Activated CD4-positive, CD25-positive, alpha-beta regulatory T cell treated with anti-CD3 and anti-CD28 coated beads, Interleukin-2, amount 50 U/mL, for 72 hours (primary cell): ENCODE measurements around the gene NAPSA.
A peak's percentile ranks its signal among the peaks of the same experiment; 100 is the strongest.
"Not testable (repeated sequence)": the region's sequence is repeated elsewhere in the genome, so short reads cannot be mapped to it uniquely, and the experiment has no call there.

Experiments used
- DNase-seq: peaks from one replicate; pipeline ENCODE4 v3.0.0; 2021

NAPSA gene

DNA sequence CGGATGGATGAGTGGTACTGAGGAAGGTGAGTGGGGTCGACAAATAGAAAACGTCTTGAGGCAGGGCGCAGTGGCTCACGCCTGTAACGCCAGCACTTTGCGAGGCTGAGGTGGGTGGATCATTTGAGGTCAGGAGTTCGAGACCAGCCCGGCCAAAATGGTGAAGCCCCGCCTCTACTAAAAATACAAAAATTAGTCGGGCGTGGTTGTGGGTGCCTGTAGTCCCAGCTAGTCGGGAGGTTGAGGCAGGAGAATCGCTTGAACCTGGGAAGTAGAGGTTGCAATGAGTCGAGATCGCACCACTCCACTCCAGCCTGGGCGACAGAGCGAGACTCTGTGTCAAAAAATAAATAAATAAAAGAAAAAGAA, 35.5 kb downstream of the NAPSA start:
- not testable (repeated sequence) for DNase-seq

DNA sequence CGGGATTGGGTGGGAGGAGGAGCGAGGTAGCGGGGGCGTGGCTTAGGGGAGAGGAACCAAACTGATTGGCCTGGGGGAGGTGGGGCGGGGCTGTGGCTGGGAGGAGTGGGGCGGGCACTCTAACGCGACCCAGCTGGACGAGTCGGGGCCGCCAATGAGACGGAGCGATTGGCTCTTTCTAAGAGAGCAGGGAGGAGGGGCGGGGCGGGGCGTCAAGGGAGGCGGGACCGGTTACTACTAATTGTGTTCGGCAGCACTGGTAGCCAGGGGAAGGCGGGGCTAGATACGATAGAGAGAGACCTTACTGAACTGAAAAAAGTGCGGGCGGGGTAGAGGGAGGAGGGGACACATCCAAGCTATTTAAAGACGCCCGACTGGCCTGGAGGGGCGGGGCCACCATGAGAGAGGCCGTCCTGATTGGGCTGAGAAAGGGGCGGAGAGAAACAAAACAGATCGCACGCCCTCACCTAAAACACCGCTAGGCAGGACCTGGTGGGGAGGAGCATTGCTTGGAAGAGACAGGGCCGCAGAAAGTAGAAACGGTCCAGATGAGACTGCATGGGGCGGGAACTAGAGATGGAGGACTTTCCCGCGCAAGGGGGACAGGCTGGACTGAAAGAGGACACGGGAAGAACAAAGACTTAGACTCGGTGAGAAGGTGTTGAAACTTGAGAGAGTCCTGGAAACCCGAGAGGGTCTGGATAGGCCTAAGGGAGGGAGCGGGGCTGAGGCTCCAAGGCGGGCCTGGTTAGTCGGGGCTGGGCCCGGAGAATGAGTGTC, 36.1 kb downstream of the NAPSA start, which contains the start of gene KCNC3:
KCNC3 (minus strand) TSS at position 232 of the 780 bp plus-strand sequence. CDS start 295 bp downstream, outside the sequence.
- DNase-seq = peak; percentile 96

DNA sequence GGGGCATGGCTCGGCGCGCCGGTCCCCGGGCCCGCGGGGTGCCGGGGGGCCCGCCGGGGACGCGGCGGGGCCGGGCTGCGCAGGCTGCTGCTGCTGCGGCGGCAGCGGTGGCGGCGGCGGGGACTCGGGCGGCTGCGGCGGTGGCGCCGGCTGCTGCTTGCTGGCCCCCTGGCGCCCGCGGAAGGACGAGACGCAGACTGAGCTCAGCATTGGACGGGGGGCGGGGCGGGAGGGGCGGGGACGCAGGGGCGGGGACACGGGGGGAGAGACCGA, 36.6 kb downstream of the NAPSA start:
- DNase-seq = no peak

DNA sequence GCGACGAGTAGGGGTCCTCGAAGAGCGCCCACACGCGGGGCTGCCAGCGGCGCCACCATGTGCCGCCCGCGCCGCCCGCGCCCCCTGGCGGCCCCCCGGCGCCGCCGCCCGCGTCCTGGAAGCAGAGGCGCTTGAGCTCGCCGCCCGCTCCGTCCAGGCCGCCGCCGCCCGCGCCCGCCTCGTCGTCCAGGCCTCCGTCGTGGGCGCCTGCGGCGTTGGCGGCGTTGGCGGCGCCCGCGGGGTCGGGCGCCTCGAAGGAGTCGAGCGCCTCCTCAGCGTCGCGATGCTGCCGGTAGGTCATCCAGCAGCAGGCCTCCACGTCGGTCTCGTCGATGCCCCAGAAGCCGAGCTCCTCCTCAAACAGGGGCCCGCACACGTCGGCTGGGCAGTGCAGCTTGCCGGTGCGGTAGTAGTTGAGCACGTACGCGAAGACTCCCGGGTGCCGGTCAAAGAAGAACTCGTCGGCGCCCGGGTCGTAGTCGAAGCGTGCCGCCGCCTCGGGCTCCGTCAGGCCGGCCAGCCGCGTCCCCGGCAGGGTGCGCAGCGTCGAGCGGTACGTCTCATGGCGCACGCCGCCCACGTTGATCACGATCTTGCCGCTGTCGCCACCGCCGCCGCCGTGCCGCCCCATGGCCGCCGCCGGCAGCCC, 37.1 kb downstream of the NAPSA start:
- peak; percentile 53 for DNase-seq

DNA sequence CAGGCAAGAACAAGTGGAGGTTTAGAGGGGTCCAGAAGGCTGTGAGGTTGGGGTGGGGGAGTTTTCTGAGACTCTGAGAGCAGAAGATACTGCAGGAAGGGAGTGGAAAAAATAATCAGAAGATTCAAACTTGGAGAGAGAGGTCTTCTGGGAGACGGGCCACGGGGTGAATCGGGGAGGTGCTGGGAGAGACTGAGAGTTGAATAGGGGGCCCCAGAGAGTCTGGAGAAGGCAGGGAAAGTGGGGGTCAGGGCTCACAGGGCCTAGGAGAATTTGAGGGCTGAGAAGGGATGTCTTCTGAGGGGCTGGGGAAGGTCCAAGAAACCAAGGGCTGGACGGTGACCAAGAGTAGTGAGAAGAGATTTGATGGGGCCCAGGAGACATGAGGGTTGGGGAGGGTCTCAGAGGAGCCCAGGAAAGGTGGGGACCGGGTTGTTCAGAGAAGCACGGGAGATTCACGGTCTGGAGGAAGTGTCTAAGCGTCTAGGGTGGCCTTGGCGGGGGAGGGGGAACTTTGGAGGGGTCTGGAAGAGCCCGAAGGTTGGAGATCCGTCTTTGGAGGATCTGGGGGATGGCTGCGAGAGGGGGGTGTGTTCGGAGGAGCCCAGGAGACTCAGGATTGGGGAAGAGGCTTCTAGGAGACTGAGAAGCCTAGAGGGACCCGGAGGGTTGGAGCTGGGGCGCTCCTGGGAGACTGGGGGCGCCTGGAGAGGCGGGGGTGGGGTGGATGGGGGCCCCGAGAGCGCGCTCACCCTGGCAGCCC, 37.8 kb downstream of the NAPSA start:
- DNase-seq = no peak

DNA sequence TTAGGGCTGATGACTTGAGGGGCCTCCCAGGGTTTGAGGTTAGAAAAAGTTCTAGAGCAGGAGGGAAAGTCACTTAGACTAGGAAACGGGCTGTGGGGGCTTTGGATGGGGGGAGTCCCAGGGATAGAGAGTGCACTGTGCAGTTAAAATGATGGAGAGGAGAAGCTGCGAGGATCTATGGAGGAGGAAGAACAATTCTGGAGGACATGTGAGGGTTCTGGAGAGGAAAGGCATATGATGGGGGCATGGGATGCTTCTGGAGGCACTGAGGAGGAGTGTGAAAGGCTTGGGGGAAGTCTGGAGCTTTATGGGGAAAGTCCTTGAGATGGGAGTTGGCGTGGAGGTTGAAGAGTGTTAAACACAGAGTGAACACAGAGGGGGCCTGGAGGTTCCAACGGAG, 38.4 kb downstream of the NAPSA start:
- no peak for DNase-seq

DNA sequence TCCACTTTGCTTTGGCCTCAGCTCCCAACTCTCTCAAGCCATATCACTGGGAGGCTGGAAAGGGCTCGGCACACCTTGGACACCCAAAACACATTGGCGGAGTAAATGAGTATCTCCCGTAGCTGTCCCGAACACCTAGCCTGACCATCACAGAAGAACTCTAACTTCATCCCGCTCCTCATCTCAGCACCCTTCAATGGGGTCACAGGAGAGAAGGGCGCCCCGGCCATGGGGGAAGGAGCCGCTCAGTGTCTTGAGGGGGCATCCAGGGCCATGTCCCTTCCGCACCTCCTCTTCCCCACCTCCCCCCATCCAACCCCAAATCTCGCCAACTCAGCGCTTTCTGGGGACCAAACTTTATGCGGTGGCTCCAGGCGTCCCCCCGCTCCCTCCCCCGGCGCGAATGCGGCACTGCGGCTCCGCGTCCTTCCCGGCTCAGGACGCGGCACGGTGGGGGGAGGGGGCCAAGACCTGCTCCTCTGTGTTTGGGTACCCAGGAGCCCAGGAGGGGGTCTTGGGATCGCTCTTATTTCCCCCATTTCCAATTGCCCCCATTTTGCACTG, 39.3 kb downstream of the NAPSA start:
- DNase-seq = no peak

DNA sequence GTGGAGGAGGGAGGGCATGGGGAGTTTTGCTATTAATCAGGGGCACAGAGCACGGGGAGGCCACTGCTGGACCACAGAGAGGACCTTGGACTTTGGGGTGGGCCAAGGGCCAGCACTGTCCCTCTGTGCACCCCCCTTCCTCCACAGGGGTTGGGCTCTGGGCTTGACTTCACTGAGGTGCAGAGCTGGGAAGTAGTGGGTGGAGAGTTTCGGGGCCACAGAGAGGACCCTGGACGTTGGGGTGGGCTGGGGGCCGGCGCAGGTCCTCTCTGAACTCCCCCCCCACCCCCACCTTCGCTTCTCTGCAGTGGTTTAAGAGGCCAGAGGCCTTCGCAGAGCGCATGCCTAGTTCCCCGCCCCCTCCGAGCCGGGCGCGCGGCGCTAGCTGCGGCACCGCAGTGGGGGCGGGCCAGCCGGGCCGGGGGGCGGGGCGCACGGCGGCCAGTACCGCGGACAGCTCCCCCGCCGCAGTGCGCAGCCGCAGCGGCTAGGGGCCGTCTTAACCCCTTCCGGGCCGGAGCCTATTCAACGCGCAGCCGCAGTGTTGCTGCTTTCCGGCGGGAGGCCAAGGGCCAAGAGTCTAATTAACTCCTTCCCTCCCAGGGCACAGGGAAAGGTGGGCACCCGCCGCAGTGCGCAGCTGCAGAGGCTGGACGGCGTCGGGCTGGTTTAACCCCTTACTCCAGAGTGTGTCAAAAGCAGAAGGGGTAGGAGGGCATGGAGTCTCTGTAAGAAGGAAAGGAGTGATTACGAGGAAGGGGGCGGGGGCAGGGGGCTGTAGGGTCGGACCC, 39.9 kb downstream of the NAPSA start:
- DNase-seq = peak; percentile 82

DNA sequence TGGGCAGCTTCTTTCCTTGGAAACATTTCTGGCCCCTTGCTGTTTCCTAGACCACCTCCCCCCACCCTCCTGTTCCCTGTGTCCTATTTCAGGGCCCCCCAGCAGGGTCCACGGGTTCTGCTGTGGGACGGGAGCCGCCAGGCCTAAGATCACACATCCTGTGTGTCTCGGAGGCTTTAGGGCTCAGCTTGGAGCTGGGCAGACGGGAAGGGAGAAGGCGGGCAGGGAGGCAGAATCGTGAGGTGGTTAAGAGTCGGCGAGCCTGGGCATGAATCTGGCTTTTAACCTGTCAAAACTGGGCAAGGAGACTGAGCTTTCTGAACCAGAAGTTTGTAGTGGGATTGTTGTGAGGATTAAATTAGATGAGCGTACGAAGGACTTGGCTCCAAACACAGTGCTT, 41.1 kb downstream of the NAPSA start:
- DNase-seq = no peak

DNA sequence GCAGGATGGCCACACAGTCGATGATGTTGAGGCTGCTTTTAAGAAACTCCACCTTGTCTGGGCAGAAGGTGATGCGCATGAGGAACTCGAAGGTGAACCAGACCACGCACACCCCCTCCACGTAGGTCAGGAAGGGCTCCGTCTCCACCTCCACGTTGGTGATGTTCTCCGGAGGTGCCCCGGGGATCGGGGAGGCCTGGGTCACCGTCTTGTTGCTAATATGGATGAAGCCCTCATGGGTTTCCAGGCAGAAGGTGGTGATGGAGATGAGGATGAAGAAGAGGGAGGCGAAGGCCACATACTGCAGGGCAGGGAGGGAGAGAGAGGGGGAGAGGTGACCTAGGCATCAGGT, 41.7 kb downstream of the NAPSA start:
- DNase-seq = no peak

DNA sequence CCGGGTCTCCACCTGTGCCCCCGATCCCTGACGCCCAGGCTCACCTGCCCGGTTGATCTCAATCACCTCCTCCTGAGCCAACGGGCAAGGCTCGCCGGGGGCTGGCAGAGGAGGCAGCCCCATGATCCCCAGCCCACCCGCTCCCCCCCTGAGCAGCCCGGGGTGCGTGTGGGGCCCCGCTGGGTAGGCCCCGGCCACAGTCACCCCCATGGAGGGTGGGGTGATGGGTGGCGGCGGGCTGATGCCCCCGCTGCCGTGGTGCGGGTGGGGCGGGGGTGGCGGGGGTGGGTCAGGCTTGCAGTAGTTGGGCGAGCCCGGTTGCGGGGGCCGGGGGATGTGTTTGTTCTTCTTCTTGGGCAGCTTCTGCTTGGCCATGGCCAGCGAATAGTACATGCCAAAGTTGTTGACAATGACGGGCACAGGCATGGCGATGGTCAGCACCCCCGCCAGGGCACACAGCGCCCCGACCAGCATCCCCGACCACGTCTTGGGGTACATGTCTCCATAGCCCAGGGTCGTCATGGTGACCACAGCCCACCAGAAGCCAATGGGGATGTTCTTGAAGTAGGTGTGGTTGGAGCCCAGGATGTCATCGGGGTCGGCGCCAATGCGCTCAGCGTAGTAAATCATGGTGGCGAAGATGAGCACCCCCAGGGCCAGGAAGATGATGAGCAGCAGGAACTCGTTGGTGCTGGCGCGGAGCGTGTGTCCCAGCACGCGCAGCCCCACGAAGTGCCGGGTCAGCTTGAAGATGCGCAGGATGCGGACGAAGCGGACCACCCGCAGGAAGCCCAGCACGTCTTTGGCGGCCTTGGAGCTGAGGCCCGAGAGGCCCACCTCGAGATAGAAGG, 42.3 kb downstream of the NAPSA start:
- no peak for DNase-seq

DNA sequence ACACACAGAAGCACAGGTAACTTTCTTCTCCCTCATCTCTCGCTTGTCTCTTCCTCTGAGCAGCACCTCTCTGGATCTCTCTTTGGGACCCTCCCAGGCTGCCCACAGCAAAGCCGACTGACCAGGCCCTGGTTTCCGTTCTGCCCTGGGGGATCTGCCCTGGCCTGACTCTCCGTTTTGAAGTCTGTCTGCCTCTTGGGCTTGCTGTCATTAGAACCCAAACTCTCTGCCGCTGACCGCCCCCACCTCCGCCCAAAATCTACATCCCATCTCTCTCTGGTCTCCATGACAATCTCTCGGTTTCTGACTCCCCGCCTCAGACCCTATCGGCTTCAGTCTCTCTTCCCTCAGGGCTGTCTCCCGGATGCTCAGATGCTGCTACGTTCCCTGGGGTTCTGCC, 43.2 kb downstream of the NAPSA start:
- DNase-seq = no peak

DNA sequence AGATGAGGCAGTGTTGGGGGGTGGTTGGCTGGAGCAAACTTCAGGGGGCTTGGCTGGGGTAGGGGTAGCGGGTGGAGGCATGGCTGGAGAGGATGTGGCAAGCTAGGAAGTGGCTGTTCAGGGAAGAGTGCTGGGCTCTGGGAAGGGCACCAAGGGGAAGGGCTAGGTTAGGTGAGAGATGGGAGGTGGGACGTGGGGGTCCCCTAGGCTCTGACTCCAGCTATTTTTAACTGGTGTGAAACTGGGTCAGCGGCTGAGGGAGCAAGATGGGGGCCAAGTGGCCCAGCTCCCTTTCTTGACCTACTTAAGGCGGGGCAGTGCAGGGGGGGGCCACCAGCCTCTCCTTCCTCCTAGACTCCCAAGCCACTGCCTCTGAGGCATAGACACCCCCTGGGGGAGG, 43.6 kb downstream of the NAPSA start:
- DNase-seq = no peak

DNA sequence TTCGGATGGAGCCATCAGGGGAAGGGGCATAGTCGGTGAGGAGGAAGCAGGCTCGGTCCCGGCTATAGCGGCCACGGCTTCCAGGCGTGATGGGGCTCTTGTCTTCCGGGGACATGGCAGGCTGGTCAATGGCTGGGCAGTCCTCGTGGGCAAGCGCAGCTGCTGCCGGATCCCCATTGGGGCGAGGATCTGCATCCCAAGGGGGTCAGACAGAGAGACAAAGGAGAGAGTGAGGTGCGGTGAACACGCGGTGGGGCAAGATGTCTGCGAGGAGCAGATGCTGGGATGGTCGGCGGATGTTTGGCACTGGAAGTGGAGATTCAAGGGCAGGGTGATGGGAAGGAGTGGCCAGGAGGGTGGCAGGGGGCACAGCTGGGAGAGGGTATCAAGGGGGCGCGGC, 44.8 kb downstream of the NAPSA start:
- no peak for DNase-seq

DNA sequence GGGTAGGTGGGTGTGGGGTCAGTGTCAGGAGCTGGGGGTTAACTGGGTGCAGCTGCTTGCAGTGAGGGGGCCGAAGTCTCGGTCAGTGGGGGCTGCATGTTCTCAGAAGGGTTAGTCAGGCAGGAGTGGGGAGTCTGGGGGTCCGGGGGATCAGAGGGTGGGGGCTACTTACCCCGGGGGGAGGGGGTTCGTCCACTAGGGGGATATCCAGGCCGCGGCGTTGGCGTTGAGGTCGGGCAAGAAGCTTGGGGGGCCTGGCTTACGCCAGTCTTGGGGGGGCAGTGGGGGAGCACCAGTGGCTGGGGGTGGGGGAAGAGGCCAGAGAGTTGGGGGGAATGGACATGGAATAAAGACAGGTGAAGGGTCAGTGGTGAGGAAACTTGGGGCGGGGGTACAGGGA, 45.4 kb downstream of the NAPSA start:
- DNase-seq = no peak

DNA sequence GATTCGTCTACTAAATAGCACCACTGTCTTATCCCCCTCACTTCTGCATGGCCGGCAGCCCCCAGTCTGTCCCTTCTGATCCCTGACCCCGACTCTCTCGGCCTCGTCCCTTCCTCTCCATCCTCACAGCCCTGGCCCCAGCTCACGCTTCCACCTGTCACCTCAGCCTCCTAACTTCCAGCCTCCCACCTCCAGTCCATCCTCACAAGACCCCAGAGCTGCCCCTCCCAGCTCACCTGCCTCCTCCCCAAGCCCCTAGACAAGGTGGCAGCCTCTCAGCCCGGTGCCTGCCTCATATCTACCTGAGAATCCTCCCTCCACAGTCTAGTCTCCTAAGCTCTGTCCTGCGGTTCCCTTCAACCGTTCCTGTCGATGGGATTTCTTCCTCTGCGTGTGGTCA, 46.3 kb downstream of the NAPSA start:
- DNase-seq = no peak

DNA sequence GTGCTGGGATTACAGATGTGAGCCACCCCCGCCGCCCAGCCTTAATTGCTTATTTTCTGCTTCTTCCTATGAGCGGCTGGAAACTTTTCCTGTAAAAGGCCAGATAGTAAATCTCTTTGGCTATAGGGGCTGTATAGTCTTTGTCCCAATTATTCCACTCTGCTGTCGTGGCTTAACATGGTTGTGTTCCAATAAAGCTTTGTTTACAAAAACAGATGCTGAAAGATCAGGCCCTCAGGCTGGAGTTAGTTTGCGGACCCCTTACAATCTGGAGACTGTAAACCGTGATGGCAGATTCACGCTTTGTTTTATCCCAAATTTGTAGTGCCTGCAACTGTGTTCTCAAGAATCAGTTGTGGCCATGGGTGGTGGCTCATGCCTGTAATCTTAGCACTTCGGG, 47.0 kb downstream of the NAPSA start:
- DNase-seq = no peak

DNA sequence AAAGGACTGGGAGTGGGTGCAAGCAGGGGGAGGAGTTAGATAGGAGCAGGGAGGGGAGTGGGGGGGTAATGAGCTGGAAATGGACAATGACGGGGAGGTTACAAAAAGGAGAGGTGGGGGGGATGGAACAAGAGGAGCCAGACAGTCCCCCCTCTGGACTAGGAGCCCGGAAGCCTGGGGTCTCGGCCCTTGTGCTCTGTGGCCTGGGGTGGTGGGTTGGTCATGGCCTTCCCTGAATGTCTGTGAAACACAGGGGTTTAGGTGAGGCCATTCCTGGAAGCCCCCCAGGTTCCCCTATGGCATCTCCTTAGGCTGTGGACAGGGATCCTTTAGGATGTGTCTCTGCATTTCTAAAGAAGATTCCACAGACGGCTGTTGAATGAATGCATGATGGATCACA, 48.3 kb downstream of the NAPSA start:
- no peak for DNase-seq

DNA sequence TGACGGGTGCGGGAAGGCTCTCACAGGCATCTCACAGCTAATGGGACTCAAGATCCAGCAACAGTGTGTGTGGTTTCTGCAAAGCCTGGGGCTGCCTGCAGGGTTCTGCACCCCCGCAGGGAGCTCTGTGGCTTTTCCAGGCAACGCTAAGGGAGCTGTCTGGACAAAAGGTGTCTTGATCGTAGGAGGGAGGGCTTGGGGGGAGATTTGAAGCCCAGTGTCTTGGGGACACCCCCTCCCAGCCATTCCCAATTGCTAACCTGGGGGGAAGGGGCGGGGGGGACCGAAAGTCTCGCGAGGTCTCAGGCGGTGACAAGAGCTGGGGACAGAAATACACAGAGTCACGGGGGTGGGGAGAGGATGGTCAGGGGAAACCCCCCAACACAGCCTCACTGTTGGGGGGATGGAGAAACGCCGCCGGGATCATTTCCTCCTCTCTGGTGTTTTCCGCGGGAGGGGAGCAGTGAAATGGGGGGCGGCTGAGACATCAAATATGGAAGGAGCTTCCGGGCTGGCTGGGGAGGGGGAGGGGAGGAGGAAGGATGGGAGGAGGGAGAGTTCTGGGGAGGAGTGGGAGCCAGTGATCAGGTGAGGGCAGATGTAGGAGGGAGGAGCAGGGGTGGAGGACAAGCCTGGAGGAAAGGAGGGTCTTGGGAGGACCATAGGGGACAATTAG, 49.5 kb downstream of the NAPSA start:
- DNase-seq = no peak

DNA sequence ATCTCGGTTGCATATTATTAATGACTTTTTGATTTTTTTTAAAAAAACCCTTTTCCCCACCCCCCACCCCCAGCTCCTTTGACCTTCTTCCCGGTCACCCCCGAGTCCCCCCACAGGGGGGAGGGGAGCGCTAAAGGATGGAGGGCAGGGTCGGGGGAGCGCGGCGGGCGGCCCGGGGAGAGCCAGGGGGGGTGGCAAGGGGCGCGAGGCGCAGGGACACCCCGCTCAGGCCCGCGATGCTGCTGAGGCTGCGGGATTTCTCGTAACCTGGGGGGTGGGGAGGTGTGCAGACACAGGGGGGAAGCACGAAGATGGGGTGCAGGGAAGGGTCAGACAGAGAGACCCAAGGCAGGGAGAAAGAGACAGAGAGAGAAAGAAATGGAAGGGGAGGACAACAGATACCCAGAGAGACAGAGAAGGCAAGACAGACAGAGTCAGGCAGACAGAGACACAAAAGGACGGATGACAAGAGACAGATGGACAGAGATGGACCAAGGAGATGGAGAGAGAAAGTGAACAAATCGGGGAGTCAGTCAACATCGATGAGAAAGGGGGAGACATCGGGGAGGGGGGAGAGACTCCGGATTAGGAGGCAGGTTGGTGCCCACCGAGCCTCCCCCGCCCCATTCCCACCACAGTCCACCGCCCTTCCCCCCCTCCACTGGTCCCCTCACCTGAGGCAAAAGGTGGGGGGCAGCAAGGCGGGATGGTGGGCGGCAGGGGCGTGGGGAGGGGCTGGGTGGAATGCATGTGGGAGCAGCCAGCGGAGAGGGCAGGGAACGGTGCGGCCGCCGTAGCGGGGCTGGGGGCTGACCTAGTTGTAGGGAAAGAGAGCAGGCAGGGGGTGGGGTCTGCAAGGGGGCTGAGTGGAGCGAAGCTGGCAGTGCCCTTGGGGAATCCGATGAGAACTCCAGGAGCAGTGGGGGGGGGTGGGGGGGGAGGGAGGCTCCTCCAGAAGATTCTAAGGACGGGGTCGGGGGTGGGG, 50.4 kb downstream of the NAPSA start:
- DNase-seq = no peak
